HG02973 (cell line): ENCODE results near the gene PLA2G6.

Source experiments
- ATAC-seq: cut with Tn5 transposase; IDR thresholded peaks from one replicate; pipeline ENCODE4 v1.9.1; 2021; ENCODE audit warnings: moderate library complexity; ENCODE audit not compliant: unreplicated experiment

Gene PLA2G6

GRCh38 chr22:38181453-38182200 lies at the start of gene PLA2G6:
TSS of gene PLA2G6 (minus strand) at chr22:38181830. CDS start at chr22:38169426, 12,404 bp downstream.
- ATAC-seq = peak; percentile 69

- ATAC-seq = no peak
Observed at GRCh38 chr22:38230916-38231315, 49.3 kb upstream of the PLA2G6 start.

GRCh38 chr22:38230108-38230825 lies 48.6 kb upstream of the PLA2G6 start:
- no peak for ATAC-seq

GRCh38 chr22:38228873-38229740 lies 47.5 kb upstream of the PLA2G6 start:
- ATAC-seq = no peak

GRCh38 chr22:38228326-38228872 lies 46.8 kb upstream of the PLA2G6 start:
- no peak for ATAC-seq

- ATAC-seq = no peak
Observed at GRCh38 chr22:38226853-38227649, 45.4 kb upstream of the PLA2G6 start.

GRCh38 chr22:38223289-38223960 lies 41.8 kb upstream of the PLA2G6 start:
- no peak for ATAC-seq

GRCh38 chr22:38222797-38223119 lies 41.1 kb upstream of the PLA2G6 start:
- ATAC-seq = no peak

GRCh38 chr22:38221908-38222796 lies 40.5 kb upstream of the PLA2G6 start:
- no peak for ATAC-seq

- no peak for ATAC-seq
Observed at GRCh38 chr22:38221407-38221806, 39.8 kb upstream of the PLA2G6 start.

- ATAC-seq = no peak
Observed at GRCh38 chr22:38220653-38221386, 39.2 kb upstream of the PLA2G6 start.

- ATAC-seq = no peak
Observed at GRCh38 chr22:38220163-38220562, 38.5 kb upstream of the PLA2G6 start.

GRCh38 chr22:38219632-38220031 lies 38.0 kb upstream of the PLA2G6 start:
- no peak for ATAC-seq

- no peak for ATAC-seq
Observed at GRCh38 chr22:38218661-38219622, 37.3 kb upstream of the PLA2G6 start.

- no peak for ATAC-seq
Observed at GRCh38 chr22:38215156-38216038, 33.8 kb upstream of the PLA2G6 start.
